HepG2 (cell line): Measurements from ENCODE around the gene BORCS5. TPM values are rescaled to one million over a fixed set of nuclear protein-coding genes. Genes with fewer than 3 reads are reported as not detected.

Experiments used
- MAFF ChIP-seq: IDR thresholded peaks from 2 replicates; pipeline ENCODE4 v1.6.1; 2011; ENCODE audit warnings: low read depth, low read length, improper control_type of control experiment
- MLLT10 ChIP-seq: sonication (generic); formaldehyde crosslinking; IDR thresholded peaks from 2 replicates; pipeline ENCODE4 v1.4.0; 2020; ENCODE audit warnings: missing genetic modification reagents
- NBN ChIP-seq: fragments of 450-650 bp; conservative IDR thresholded peaks from 2 replicates; pipeline ENCODE4 v1.6.1; 2017
- SKI ChIP-seq: fragments of 450-650 bp; IDR thresholded peaks from one replicate; pipeline ENCODE4 v1.6.1; 2018; ENCODE audit warnings: mild to moderate bottlenecking; ENCODE audit not compliant: partially characterized antibody
- SSRP1 ChIP-seq: IDR thresholded peaks from 2 replicates; pipeline ENCODE4 v1.6.1; 2016; ENCODE audit warnings: control low read depth
- SYNCRIP ChIP-seq: fragments of 200-400 bp; formaldehyde crosslinking; IDR thresholded peaks from 2 replicates; pipeline ENCODE4 v1.6.1; 2018; ENCODE audit warnings: mild to moderate bottlenecking, low read depth, low read length; ENCODE audit not compliant: insufficient read depth
- THAP11 ChIP-seq: IDR thresholded peaks from 2 replicates; pipeline ENCODE4 v1.6.1; 2016; ENCODE audit warnings: missing biosample characterization, missing genetic modification reagents
- ZFP41 ChIP-seq: sonication (generic); formaldehyde crosslinking; IDR thresholded peaks from 2 replicates; pipeline ENCODE4 v1.4.0; 2020; ENCODE audit warnings: mild to moderate bottlenecking, missing genetic modification reagents, borderline replicate concordance
- ZNF17 ChIP-seq: sonication (generic); formaldehyde crosslinking; IDR thresholded peaks from 2 replicates; pipeline ENCODE4 v1.5.0; 2020; ENCODE audit warnings: mild to moderate bottlenecking, missing genetic modification reagents
- ZNF180 ChIP-seq: sonication (generic); formaldehyde crosslinking; IDR thresholded peaks from 2 replicates; pipeline ENCODE4 v1.4.0; 2020; ENCODE audit warnings: low read depth, missing genetic modification reagents, borderline replicate concordance
- ZNF292 ChIP-seq: sonication (generic); formaldehyde crosslinking; IDR thresholded peaks from 2 replicates; pipeline ENCODE4 v1.8.1; 2022; ENCODE audit warnings: mild to moderate bottlenecking, low read depth, missing genetic modification reagents, borderline replicate concordance
- ZNF331 ChIP-seq: sonication (generic); formaldehyde crosslinking; IDR thresholded peaks from 2 replicates; pipeline ENCODE4 v1.4.0; 2020; ENCODE audit warnings: missing genetic modification reagents
- ZNF547 ChIP-seq: sonication (generic); formaldehyde crosslinking; IDR thresholded peaks from 2 replicates; pipeline ENCODE4 v1.5.1; 2020; ENCODE audit warnings: mild to moderate bottlenecking, missing genetic modification reagents
- ZNF878 ChIP-seq: sonication (generic); formaldehyde crosslinking; IDR thresholded peaks from 2 replicates; pipeline ENCODE4 v1.8.1; 2023; ENCODE audit warnings: mild to moderate bottlenecking, missing genetic modification reagents, moderate library complexity
- polyA plus RNA-seq, 8 experiments: library from polyadenylated mRNA; depleted of rRNA in 3 of 8; stranded (reverse) in 7 of 8; unstranded in 1 of 8; fragments of >200 nt; fragmentation: Illumina TruSeq in 4 of 8; extraction: Trizol in 4 of 8; gene quantifications; 2 replicates each; pipeline versions ENCODE4 v1.2.1 to v1.2.3, GENCODE V29; 2011 to 2016; ENCODE audit warnings: low read depth in 4 of 8, missing spikeins in 1 of 8, mixed read lengths in 1 of 8; ENCODE audit not compliant: insufficient read depth in 1 of 8
- total RNA-seq, 5 experiments: library from RNA; depleted of rRNA; stranded (reverse); fragments of >200 nt; fragmentation: Illumina TruSeq; extraction: Trizol; gene quantifications; 2 replicates each; pipeline ENCODE4 v1.2.3, GENCODE V29; 2016; ENCODE audit warnings: low read depth in 1 of 5
- TF ChIP-seq, protein P1 (sequence below): sonication (generic); formaldehyde crosslinking; IDR thresholded peaks from 2 replicates; pipeline ENCODE4 v1.4.0; 2020; ENCODE audit warnings: missing genetic modification reagents
- TF ChIP-seq, protein P2 (sequence below): sonication (generic); formaldehyde crosslinking; IDR thresholded peaks from 2 replicates; pipeline ENCODE4 v1.5.1; 2020; ENCODE audit warnings: missing genetic modification reagents, mild to moderate bottlenecking, borderline replicate concordance
- TF ChIP-seq, protein P3 (sequence below): sonication (generic); formaldehyde crosslinking; IDR thresholded peaks from 2 replicates; pipeline ENCODE4 v1.4.0; 2020; ENCODE audit warnings: missing genetic modification reagents
- TF ChIP-seq, protein P4 (sequence below): sonication (generic); formaldehyde crosslinking; IDR thresholded peaks from 2 replicates; pipeline ENCODE4 v1.8.0; 2022; ENCODE audit warnings: mild to moderate bottlenecking, missing genetic modification reagents, moderate library complexity
- TF ChIP-seq, protein P5 (sequence below): sonication (generic); formaldehyde crosslinking; IDR thresholded peaks from 2 replicates; pipeline ENCODE4 v1.8.1; 2022; ENCODE audit warnings: mild to moderate bottlenecking, missing genetic modification reagents
- TF ChIP-seq, protein P6 (sequence below): sonication (generic); formaldehyde crosslinking; IDR thresholded peaks from 2 replicates; pipeline ENCODE4 v1.8.1; 2023; ENCODE audit warnings: missing genetic modification reagents, inconsistent platforms, borderline replicate concordance

BORCS5 gene
- total and polyA plus RNA-seq, 2 of the 13 experiments (the other 11 are each of a cell fraction or from before 2014, with no cell fraction given): 3.9 to 4.7 TPM

DNA sequence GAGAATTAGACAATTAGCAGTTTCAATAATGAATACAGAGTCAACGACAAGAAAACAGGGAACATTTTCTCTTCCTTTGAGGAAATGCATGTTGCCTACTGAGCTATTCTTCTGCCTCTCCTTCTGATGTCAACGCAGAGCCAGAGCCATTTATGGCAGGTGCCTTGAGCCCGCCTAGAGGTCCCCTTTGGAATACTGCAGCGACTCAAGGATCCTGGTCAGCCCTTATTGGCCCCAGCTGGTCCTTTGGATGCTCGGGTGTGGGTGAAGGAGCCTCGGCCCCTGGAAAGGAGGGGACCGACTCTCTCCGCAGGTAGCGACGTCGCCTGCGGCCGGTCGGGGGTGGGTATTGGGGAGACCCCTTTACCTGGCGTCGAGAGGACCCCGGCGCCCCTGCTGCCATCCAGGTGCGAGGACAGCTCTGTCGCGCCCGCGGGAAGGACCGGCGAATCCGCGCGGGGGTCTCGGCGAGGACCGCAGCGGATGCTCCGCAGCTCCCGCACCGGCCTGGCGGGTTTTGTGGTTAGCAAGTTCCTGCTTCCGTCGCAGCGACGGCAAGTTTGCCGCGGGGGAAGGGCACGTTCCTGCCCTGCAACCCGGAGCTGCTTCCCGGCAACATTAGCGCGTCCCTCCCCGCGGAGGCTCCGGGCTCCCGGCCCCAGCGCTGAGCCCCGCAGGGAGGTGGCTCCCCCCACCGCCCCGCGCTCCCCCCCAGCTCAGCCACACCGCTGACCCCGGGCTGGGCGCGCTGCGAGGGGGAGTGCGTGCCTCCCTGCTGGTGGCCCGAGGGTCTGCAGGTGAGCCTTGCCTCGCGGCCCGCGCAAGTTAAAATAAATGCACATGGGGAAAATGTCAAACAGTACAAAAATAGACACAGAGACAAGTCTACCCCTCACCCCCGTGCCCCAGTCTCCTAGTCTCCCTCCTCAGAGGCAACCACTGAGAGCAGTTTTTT is 6.9 kb upstream of the BORCS5 start, which contains the start of gene MANSC1 (continued):
- TF ChIP-seq SSRP1 (CRISPR knock-in tag) (no peak), ZNF331 (CRISPR knock-in tag) (no peak), THAP11 (CRISPR knock-in tag) (peak; percentile 47; the same call in 1 of the 2 replicates), SYNCRIP (no peak), MAFF (no peak), ZNF17 (CRISPR knock-in tag) (no peak; the same call in none of the 2 replicates), MLLT10 (CRISPR knock-in tag) (no peak), SKI (no peak), ZFP41 (CRISPR knock-in tag) (no peak), ZNF547 (CRISPR knock-in tag) (0 out of 2 replicates have a peak, but pooled peaks have one; percentile 30), ZNF292 (CRISPR knock-in tag) (no peak), ZNF878 (0 out of 2 replicates have a peak, but pooled peaks have one; percentile 66), ZNF180 (CRISPR knock-in tag) (no peak), NBN (no peak)
- TF ChIP-seq, protein P1, sequence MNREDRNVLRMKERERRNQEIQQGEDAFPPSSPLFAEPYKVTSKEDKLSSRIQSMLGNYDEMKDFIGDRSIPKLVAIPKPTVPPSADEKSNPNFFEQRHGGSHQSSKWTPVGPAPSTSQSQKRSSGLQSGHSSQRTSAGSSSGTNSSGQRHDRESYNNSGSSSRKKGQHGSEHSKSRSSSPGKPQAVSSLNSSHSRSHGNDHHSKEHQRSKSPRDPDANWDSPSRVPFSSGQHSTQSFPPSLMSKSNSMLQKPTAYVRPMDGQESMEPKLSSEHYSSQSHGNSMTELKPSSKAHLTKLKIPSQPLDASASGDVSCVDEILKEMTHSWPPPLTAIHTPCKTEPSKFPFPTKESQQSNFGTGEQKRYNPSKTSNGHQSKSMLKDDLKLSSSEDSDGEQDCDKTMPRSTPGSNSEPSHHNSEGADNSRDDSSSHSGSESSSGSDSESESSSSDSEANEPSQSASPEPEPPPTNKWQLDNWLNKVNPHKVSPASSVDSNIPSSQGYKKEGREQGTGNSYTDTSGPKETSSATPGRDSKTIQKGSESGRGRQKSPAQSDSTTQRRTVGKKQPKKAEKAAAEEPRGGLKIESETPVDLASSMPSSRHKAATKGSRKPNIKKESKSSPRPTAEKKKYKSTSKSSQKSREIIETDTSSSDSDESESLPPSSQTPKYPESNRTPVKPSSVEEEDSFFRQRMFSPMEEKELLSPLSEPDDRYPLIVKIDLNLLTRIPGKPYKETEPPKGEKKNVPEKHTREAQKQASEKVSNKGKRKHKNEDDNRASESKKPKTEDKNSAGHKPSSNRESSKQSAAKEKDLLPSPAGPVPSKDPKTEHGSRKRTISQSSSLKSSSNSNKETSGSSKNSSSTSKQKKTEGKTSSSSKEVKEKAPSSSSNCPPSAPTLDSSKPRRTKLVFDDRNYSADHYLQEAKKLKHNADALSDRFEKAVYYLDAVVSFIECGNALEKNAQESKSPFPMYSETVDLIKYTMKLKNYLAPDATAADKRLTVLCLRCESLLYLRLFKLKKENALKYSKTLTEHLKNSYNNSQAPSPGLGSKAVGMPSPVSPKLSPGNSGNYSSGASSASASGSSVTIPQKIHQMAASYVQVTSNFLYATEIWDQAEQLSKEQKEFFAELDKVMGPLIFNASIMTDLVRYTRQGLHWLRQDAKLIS (CRISPR knock-in tag): no peak
- TF ChIP-seq, protein P2, sequence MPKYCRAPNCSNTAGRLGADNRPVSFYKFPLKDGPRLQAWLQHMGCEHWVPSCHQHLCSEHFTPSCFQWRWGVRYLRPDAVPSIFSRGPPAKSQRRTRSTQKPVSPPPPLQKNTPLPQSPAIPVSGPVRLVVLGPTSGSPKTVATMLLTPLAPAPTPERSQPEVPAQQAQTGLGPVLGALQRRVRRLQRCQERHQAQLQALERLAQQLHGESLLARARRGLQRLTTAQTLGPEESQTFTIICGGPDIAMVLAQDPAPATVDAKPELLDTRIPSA (CRISPR knock-in tag): no peak
- TF ChIP-seq, protein P3, sequence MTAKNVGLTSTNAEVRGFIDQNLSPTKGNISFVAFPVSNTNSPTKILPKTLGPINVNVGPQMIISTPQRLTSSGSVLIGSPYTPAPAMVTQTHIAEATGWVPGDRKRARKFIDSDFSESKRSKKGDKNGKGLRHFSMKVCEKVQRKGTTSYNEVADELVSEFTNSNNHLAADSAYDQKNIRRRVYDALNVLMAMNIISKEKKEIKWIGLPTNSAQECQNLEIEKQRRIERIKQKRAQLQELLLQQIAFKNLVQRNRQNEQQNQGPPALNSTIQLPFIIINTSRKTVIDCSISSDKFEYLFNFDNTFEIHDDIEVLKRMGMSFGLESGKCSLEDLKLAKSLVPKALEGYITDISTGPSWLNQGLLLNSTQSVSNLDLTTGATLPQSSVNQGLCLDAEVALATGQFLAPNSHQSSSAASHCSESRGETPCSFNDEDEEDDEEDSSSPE: peak; percentile 72
- TF ChIP-seq, protein P4, sequence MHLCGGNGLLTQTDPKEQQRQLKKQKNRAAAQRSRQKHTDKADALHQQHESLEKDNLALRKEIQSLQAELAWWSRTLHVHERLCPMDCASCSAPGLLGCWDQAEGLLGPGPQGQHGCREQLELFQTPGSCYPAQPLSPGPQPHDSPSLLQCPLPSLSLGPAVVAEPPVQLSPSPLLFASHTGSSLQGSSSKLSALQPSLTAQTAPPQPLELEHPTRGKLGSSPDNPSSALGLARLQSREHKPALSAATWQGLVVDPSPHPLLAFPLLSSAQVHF (CRISPR knock-in tag): peak; percentile 77; the same call in 1 of the 2 replicates
- TF ChIP-seq, protein P5, sequence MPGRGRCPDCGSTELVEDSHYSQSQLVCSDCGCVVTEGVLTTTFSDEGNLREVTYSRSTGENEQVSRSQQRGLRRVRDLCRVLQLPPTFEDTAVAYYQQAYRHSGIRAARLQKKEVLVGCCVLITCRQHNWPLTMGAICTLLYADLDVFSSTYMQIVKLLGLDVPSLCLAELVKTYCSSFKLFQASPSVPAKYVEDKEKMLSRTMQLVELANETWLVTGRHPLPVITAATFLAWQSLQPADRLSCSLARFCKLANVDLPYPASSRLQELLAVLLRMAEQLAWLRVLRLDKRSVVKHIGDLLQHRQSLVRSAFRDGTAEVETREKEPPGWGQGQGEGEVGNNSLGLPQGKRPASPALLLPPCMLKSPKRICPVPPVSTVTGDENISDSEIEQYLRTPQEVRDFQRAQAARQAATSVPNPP (CRISPR knock-in tag): no peak
- TF ChIP-seq, protein P6, sequence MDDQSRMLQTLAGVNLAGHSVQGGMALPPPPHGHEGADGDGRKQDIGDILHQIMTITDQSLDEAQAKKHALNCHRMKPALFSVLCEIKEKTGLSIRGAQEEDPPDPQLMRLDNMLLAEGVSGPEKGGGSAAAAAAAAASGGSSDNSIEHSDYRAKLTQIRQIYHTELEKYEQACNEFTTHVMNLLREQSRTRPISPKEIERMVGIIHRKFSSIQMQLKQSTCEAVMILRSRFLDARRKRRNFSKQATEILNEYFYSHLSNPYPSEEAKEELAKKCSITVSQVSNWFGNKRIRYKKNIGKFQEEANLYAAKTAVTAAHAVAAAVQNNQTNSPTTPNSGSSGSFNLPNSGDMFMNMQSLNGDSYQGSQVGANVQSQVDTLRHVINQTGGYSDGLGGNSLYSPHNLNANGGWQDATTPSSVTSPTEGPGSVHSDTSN (CRISPR knock-in tag): no peak
